ENCODE results near the gene RGS17.

Gene RGS17

DNA sequence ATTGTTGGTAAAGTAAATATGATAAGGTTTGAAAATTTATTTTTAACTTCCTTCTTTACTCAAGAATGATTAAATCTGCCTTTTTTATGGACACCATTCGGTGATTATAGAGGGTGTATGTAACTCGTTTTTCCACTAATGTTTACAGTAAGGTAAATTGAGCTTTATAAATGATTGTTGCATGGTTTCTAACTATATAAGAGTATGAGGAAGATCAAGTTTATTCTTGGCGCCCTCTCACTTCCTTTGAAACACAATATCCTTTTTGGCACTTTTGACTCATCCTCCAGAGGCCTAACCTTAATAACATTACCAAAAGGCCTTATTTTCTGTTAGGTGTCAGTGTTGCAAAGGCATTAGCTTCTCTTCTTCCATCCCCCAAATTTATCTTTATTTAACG, 86.8 kb downstream of the RGS17 start:
- H3K4me3 ChIP-seq (ENCODE audit: low read depth, low read length) = no peak overlapping the region
- peak; percentile 63 for DNase-seq (ENCODE audit: low read depth)
- TF ChIP-seq, protein P1, sequence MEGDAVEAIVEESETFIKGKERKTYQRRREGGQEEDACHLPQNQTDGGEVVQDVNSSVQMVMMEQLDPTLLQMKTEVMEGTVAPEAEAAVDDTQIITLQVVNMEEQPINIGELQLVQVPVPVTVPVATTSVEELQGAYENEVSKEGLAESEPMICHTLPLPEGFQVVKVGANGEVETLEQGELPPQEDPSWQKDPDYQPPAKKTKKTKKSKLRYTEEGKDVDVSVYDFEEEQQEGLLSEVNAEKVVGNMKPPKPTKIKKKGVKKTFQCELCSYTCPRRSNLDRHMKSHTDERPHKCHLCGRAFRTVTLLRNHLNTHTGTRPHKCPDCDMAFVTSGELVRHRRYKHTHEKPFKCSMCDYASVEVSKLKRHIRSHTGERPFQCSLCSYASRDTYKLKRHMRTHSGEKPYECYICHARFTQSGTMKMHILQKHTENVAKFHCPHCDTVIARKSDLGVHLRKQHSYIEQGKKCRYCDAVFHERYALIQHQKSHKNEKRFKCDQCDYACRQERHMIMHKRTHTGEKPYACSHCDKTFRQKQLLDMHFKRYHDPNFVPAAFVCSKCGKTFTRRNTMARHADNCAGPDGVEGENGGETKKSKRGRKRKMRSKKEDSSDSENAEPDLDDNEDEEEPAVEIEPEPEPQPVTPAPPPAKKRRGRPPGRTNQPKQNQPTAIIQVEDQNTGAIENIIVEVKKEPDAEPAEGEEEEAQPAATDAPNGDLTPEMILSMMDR (IDR thresholded peaks at IDR 0.05; ENCODE audit: control insufficient read depth, extremely low read depth, insufficient read depth) = no peak

DNA sequence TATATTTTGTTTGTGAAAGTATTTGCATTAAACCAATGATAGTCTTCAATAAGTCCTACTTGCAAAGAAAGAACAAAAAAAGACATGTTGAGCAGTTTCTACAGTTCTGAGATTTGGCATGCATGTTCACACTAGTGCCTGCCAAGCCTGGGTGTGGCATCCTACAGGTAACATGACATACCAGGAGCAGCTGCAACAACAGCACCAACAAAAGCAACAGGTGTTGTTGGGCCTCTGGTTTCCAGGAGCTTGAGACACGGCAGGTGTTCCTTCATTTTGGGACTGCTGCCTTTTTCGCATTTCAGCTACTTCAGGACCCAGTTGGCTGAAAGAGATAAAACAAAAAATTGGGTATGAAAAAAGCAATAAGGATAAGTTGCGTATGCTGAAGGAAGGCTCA, 87.4 kb downstream of the RGS17 start:
- TF ChIP-seq, protein P1 (IDR thresholded peaks at IDR 0.05; ENCODE audit: control insufficient read depth, extremely low read depth, insufficient read depth) = no peak
- no peak overlapping the region for H3K4me3 ChIP-seq (ENCODE audit: low read depth, low read length)
- peak; percentile 63 for DNase-seq (ENCODE audit: low read depth)

DNA sequence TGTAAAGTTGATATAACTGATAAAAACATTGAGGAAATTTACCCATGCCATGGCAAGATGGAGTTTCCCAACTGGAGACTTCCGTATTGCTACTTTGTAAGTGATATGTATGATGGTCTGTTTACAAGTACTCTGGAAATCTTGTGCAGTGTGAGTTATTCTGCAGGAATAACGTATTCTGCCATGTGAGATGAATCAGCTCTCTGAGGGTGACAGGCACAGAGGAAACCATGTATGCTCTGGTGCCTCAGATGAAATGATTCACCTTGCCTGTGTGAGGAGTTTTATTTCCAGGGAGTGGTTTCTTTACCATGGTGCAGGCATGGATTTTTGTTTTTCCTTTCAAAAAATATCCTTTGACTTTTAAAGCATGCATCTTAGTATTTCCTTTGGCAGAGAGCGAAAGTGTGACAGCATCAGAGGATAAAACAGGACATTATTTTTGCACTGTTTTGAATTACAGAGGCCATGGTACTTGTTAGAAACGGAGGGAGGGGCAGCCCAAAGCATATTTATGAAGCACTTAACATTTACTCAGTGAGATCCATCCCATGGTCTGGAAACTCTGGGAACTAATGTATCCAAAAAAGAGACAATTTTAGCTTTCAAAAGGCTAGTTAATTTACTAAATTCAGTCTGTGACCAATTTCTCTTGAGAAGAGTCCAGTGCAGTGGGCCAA, 92.6 kb downstream of the RGS17 start:
- TF ChIP-seq, protein P1 (IDR thresholded peaks at IDR 0.05; ENCODE audit: control insufficient read depth, extremely low read depth, insufficient read depth) = no peak
- H3K4me3 ChIP-seq (ENCODE audit: low read depth, low read length) = no peak overlapping the region
- DNase-seq (ENCODE audit: low read depth) = no peak

DNA sequence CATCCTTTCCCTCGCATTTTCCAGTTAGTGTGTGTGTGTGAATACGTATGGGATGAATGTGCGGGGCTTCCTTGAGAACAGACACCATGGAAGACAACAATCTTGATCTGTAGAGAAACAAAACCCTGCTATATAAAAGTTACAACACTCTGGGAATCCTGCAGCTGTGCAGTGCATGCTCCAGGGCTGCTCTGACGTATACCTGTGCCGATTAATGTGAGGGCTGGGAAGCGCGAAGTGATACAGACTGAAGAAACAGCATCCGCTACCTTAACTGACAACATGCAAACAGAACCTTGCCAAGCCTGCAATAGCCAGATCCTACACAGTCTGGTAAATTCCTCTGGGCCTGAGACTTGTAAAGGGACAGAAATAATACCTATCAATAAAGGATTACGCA, 96.9 kb downstream of the RGS17 start:
- TF ChIP-seq, protein P1 (IDR thresholded peaks at IDR 0.05; ENCODE audit: control insufficient read depth, extremely low read depth, insufficient read depth) = no peak
- no peak for DNase-seq (ENCODE audit: low read depth)
- H3K4me3 ChIP-seq (ENCODE audit: low read depth, low read length) = no peak overlapping the region

DNA sequence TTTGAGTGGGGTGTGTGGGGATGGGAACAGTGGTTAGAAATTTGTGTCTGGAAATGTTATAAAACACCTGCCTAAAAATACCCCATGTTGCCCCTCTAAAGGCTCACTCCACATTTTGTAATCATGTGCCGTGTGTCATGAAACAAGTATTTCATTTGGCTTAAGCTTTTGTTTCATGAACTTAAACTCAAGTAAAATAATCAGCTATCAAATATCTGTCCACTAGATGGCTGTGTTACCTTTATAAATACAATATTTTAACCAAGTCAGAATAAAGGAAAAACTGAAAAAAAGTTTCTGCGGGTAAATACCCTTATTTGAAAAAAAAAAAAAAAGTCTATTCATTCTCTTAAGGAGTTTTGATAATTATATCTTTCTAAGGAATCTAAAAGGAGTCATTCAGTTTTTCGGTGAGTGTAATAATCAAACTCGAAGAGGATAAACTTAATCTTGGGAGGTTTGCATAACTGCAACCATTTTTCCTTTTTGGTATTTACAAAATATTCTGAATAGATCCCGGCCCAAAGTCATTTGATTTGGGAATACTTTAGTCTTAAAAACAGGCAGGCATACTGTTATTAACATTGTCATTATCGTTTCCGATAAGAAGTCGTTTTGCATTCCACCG, 98.7 kb downstream of the RGS17 start:
- TF ChIP-seq, protein P1 (IDR thresholded peaks at IDR 0.05; ENCODE audit: control insufficient read depth, extremely low read depth, insufficient read depth) = peak; percentile 34; the same call in 1 of the 2 replicates
- DNase-seq (ENCODE audit: low read depth) = no peak
- H3K4me3 ChIP-seq (ENCODE audit: low read depth, low read length) = no peak overlapping the region

DNA sequence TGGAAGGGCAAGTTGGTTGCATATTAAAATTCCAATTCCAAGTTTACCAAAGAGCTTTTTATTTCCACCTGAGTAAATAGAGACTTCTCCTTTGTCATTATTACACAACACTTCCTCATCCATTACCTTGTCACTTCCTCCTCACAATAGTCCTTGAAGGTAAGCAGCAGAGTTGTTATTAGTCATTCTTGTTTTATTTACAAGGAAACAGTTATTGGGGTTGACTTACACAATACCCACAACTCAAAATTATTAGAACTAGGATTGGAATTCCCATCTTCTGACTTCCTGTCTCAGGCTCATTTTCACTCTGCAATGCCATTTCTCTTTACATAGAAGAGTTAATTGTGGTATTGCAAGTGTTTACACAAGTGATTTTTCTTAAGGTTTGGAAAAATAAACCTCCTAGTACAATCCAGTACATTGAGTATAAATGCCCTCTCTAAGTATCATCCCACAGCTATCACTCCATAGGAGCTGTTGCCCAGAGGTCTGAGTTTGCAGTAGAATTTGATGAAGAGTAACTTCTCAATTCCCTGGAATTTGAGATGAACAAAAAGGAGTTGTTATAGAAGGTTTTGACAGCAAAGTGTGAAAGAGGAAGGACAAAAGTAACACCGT, 99.6 kb downstream of the RGS17 start:
- H3K4me3 ChIP-seq (ENCODE audit: low read depth, low read length) = no peak overlapping the region
- peak; percentile 69 for DNase-seq (ENCODE audit: low read depth)
- TF ChIP-seq, protein P1 (IDR thresholded peaks at IDR 0.05; ENCODE audit: control insufficient read depth, extremely low read depth, insufficient read depth) = no peak
